HG02678 (cell line): ENCODE data around the gene SELE.
A peak's percentile ranks its signal among the peaks of the same experiment; 100 is the strongest.
"Not testable (repeated sequence)": the region's sequence is repeated elsewhere in the genome, so short reads cannot be mapped to it uniquely, and the experiment has no call there.

Experiments used
- ATAC-seq: cut with Tn5 transposase; IDR thresholded peaks from one replicate; pipeline ENCODE4 v1.9.1; 2021; ENCODE audit warnings: mild to moderate bottlenecking, moderate library complexity; ENCODE audit not compliant: unreplicated experiment

Gene SELE

DNA sequence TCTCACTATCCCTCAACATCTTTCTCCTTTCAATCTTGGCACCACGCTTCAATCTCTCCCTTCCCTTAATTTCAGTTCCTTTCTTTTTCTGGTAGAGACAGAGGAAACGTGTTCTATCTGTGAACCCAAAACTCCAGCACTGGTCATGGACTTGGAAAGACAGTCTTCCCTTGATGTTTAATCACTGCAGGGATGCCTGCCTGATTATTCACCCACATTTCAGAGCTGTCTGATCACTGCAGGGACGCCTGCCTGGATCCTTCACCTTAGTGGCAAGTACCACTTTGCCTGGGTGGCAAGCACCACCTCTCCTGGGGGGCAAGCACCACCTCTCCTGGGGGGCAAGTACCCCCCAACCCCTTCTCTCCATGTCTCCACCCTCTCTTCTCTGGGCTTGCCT, 50.2 kb downstream of the SELE start:
- ATAC-seq, result no peak

DNA sequence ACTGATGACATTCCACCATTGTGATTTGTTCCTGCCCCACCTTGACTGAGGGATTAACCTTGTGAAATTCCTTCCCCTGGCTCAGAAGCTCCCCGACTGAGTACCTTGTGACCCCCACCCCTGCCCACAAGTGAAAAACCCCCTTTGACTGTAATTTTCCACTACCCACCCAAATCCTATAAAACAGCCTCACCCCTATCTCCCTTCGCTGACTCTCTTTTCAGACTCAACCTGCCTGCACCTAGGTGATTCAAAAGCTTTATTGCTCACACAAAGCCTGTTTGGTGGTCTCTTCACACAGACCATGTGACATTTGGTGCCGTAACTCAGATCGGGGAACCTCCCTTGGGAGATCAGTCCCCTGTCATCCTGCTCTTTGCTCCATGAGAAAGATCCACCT, 50.7 kb downstream of the SELE start:
- ATAC-seq, result not testable (repeated sequence)

DNA sequence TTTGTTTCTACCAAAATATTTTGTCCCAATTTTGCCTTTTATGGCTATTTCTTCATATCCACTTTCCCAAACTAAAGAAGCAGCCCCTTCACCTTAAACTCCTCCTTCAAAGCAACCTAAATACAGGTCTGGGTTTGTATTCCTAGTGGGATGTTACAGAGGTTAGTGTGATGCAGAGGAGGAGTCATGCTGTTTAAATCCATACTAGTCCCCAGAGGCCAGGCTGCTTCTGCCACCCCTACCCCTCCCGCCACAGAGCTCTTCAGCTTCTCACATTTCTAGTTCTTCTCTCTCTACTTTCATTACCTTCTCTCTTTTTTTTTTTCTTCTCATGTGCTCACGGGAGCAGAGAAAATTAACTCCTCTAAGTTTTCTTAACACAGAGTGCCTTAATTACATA, 51.8 kb downstream of the SELE start:
- no peak for ATAC-seq

DNA sequence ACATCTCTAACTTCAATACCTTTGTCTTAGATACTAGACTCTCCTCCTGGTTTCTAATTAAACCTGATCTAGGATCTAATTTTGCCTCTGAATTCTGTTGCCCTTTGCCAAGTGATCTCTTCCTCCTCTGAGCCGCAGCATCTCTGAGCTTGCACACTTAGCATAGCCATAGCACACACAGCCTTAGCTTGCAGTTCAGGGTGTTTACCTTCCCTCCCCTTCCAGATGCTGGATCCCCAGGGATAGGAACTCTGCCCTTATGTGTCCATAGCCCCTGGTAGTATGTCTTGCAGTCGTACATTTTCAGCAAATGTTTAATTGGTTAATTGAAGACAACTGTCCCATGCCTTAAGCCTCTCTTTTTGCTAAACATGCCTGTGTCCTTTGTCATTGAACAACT, 52.7 kb downstream of the SELE start:
- peak; percentile 15 for ATAC-seq

DNA sequence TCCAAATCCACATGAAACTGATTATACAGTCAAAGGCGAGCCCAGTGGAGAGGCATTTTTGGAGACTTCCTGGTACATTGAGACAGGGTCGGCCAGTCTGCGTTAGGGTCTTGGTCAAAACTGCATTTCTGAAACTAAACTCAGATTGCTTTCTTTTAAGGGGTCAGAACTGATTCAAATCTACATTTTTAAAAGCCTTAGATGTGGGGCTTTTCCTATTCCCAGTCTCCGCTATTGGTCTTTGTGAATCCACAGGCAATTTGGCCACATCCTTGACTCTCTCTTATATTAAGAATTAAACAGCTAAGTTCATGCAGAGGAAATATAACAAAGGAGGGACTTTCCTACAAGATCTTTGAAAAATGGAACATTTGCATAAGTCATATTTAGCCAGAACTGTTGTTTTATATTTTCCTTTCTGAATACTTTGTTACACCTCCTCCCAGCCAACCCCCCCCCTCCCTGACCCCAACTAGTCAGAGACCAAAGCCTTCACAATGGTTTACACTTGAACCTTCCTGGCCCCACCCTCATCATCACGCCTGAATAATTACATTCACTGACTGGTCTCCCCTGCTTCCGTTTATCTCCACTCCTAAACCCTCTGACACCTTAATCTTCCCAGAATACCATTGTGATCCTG, 53.4 kb downstream of the SELE start:
- peak; percentile 68 for ATAC-seq

DNA sequence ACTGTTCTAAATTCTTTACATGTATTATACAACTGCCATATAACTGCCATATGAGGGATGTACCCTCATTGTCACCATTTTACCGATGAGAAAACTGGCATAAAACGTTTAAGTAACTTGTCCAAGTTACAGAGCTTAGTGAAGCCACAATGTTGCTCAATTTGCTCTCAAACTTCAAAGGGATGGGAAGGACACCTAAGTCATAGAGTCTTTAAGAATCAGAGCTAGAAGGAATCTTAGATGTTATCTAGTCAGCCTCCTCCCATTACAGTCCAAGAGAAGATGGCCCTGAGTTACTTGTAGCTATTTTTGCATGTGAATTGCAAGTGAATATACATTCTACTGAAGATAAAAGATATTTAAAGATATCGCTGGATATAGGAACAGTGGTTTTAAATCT, 54.2 kb downstream of the SELE start:
- ATAC-seq, result no peak

DNA sequence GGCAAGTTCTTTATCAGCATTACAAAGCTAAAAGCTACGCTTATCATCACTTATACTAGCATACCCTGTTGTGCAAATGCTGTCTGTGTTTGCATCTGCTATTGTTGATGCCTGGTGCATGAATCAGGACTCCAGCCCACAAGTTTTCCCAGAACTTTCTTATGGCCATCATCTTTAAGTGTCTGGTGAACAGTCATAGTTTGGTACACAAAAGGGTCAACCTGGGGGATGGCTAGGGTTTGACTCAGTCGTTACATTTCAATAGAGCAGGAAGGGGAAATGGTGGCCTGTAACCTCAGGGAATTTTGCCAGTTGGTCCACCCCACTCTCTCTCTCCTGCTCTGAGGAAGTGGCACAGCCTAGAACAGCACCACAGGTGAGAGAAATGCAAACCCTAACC, 57.9 kb downstream of the SELE start:
- no peak for ATAC-seq
